HepG2 (cell line): ENCODE results near the gene ZNF112.

ENCODE experiments used
- BRCA1 ChIP-seq: sonication (generic); formaldehyde crosslinking; IDR thresholded peaks from 2 replicates; pipeline ENCODE4 v1.4.0; 2020; ENCODE audit warnings: missing genetic modification reagents
- SRSF1 ChIP-seq: fragments of 200-400 bp; formaldehyde crosslinking; optimal IDR thresholded peaks from 2 replicates; pipeline ENCODE3; 2017; ENCODE audit warnings: mild to moderate bottlenecking, low read depth, low read length, moderate library complexity

GRCh38 chr19:44303320-44303719, 53.2 kb downstream of the ZNF112 start:
- TF ChIP-seq SRSF1 (no peak), BRCA1 (CRISPR knock-in tag) (no peak)
